ENCODE results near the gene RXFP1. TPM values are rescaled to one million over a fixed set of nuclear protein-coding genes. Genes with fewer than 3 reads are reported as not detected.
A peak's percentile ranks its signal among the peaks of the same experiment; 100 is the strongest.

Gene RXFP1
- total RNA-seq, 4 donors from 2014 or later = 0.13 TPM; not detected in 3

DNA sequence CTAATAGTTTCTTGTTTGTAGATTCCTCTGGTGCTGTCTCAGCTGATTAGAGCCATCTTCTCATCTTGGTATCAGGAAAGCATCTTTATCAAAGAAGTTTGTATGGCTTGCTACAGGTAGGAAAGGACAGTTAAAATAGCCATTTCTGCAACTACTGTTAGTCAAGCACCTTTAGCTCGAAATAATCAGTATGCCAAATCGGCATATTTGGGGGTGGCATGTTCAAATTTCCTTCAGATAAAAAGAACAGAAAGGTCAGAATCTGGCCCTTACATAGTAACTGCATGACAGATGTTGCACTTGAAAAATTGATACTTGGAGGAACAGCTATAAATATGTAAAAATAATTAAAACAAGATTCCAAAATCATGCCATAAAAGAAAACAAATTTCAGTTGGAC, 145.2 kb downstream of the RXFP1 start:
- no peak for DNase-seq (ENCODE audit: low spot score)
- ATAC-seq (ENCODE audit: low FRiP score) = no peak
- TF ChIP-seq CTCF (IDR thresholded peaks at IDR 0.05) = no peak

DNA sequence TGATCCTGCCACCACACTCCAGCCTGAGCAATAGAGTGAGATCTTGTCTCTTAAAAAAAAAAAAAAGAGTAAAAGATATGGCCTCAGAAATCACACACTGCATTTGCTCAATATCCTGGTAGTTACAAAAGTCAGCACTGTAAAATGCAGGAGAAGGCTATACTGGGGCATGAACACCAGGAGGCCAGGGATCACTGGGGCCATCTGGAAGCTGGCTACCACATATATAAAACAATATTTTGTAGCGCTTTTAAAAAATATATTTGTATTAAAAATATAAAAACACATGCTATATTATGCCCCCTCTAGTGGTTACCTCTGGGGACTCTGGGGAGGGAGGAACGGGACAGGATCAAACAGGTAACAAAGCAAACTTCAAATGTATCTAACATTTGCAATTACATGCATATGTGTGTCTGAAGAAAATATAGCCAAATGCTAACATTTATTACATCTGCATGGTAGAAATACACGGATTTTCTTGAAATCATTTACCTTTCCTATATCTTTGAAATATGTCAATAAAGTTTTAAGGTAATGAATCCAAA, 146.0 kb downstream of the RXFP1 start:
- DNase-seq (ENCODE audit: low spot score) (no peak), ATAC-seq (ENCODE audit: low FRiP score) (no peak)
- no peak for TF ChIP-seq CTCF (IDR thresholded peaks at IDR 0.05)

DNA sequence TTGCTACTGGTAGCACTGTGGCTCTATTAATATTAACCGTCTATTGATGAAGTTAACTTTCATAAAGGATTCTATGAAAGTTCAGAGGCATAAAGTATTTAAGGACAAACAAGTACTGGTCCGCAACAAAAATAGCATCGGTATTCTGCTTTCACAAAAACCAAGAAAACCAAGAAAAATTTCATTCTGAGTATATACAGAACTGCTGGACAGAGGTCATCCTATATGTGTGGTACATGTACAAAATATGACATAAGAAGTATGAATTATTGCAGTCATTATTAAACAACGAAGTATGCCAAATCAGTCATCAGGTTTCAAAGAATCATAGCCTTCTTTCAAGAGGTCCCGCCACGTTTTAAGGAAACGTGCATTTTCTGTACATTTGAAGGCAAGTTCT, 147.6 kb downstream of the RXFP1 start:
- ATAC-seq (ENCODE audit: low FRiP score) (no peak), DNase-seq (ENCODE audit: low spot score) (no peak)
- TF ChIP-seq CTCF (IDR thresholded peaks at IDR 0.05) = no peak

DNA sequence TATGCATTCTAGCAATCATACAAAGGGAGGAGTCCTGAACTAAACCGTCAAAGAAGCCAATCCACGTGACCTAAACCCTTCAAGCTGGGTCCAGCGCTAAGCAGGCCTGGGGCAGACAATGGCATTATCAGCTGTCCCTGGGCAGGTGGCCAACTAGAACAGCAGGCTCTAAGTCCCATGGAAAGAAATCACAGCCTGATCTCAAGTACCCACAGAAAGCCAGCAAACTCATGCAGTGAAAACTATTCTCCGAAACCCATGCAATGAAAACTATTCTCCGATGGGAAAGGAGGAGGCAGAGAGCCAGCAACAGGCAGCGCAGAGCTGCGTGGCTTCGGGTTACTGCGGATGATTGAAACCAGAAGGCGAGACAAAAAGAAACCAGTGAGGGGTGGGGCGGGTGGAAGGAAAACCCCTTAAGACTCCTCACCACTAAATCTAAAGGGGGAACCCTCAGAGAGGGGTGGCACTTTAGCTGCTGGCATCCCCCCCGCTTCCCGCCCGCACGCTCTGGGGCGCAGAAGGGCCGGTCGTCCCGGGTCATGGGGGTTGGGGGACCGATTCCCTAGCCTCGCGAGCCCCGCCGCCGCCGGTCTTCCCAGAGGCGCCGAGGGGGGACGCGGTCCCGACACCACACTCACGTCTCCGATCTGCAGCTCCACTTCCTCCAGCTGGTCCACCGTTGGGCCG, 149.4 kb downstream of the RXFP1 start:
- TF ChIP-seq CTCF (IDR thresholded peaks at IDR 0.05) = no peak
- DNase-seq (ENCODE audit: low spot score) = peak; percentile 29
- ATAC-seq (ENCODE audit: low FRiP score) = peak; percentile 13

DNA sequence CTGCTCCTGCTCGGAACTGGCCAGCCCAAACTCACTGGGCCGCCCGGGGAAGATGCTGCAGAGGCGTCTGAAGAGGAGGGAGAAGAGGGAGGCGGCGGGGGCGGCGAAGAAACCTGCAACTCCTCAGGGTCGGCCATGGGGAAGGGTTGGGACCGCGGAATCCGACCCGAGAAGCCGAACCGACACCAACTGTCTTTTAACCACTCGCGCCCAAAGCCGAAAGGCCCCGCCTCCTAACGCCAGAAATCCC, 149.9 kb downstream of the RXFP1 start, which contains the start of gene C4orf46:
Gene C4orf46 (minus strand): TSS at position 223 of the 250 bp plus-strand sequence. CDS start 86 bp downstream, at position 137.
- DNase-seq (ENCODE audit: low spot score) = peak; percentile 80
- ATAC-seq (ENCODE audit: low FRiP score) = no peak
- no peak for TF ChIP-seq CTCF (IDR thresholded peaks at IDR 0.05)

DNA sequence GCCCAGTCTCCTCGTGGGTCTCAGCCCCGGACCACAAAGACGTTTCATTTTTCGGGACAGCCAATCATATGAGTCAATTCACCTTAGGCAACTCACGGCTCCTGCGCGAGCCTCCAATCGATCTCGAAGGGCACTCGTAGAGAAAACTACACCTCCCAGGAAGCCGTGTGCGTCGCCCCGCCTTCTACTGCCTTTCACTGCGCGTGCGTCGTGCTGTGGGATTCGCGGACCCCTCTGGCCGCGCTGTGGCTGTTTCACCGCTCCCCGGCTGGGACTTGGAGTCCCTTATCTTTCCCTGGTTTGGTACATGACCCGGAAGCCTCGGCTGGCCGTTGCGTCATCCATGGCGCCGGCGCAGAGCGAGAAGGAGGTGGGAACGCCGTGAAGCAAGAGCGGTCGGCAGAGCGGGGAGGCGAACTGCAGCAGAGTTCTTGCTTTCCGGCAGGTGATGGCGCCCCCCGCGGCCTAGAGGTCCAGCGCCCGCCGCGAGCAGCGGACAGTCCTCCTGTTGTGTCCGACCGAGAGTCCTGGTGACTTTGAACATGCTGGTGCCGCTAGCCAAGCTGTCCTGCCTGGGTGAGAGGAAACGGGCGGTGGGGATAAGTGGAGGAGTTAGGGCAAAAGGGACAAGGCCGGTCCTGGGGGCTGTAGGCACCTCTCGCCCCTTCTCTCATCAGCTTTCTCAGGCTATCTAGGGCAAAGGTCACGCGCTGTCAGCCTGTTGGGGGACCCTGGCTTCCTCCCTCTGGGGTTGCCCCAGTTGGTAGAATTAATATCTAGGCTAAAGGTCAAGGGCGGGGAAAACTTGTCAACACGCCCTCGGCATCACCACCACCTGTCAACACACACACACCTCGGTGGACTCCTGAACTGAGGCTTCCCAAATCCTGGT, 150.5 kb downstream of the RXFP1 start, which contains the start of gene ETFDH:
Gene ETFDH (plus strand): TSS at position 382 of the 892 bp plus-strand sequence. CDS start 161 bp downstream, at position 543.
- peak in 2 of 3 donors; percentile 74 to 80 for TF ChIP-seq CTCF (IDR thresholded peaks at IDR 0.05)
- peak; percentile 98 for ATAC-seq (ENCODE audit: low FRiP score)
- DNase-seq (ENCODE audit: low spot score) = peak; percentile 90

Measured in omental fat pad (tissue), 4 donors.